Measurements from ENCODE around the gene MYOF.
"Not testable (repeated sequence)": the region's sequence is repeated elsewhere in the genome, so short reads cannot be mapped to it uniquely, and the experiment has no call there.

Gene MYOF

GRCh38 chr10:93296151-93296550 is 186.0 kb downstream of the MYOF start:
- DNase-seq (ENCODE audit: insufficient read length, low spot score): no peak
- TF ChIP-seq POLR2A (IDR thresholded peaks at IDR 0.05; ENCODE audit: low read depth, low read length): no peak
- no peak for FAIRE-seq

GRCh38 chr10:93293999-93294398 is 188.1 kb downstream of the MYOF start:
- FAIRE-seq: no peak
- TF ChIP-seq POLR2A (IDR thresholded peaks at IDR 0.05; ENCODE audit: low read depth, low read length): no peak

GRCh38 chr10:93290661-93291354 is 191.3 kb downstream of the MYOF start:
- FAIRE-seq (no peak), DNase-seq (ENCODE audit: insufficient read length, low spot score) (no peak)
- no peak for TF ChIP-seq POLR2A (IDR thresholded peaks at IDR 0.05; ENCODE audit: low read depth, low read length)

More at GRCh38 chr10:93293999-93294398, 188.1 kb downstream of the MYOF start:
- DNase-seq (ENCODE audit: insufficient read length, low spot score): peak; percentile 50

GRCh38 chr10:93288679-93289634 is 193.2 kb downstream of the MYOF start:
- TF ChIP-seq POLR2A (IDR thresholded peaks at IDR 0.05; ENCODE audit: low read depth, low read length): no peak
- peak; percentile 90 for FAIRE-seq

GRCh38 chr10:93287775-93288174 is 194.4 kb downstream of the MYOF start:
- no peak for DNase-seq (ENCODE audit: insufficient read length, low spot score)
- no peak for FAIRE-seq
- no peak for TF ChIP-seq POLR2A (IDR thresholded peaks at IDR 0.05; ENCODE audit: low read depth, low read length)

More at GRCh38 chr10:93288679-93289634, 193.2 kb downstream of the MYOF start:
- peak; percentile 93 for DNase-seq (ENCODE audit: insufficient read length, low spot score)

- not testable (repeated sequence) for FAIRE-seq; DNase-seq (ENCODE audit: insufficient read length, low spot score)
Measured at GRCh38 chr10:93284246-93284645, 197.9 kb downstream of the MYOF start.

- DNase-seq (ENCODE audit: insufficient read length, low spot score): no peak
- TF ChIP-seq POLR2A (IDR thresholded peaks at IDR 0.05; ENCODE audit: low read depth, low read length): no peak
- FAIRE-seq: no peak
Measured at GRCh38 chr10:93281367-93281720, 200.8 kb downstream of the MYOF start.

GRCh38 chr10:93280699-93281366 is 201.3 kb downstream of the MYOF start:
- TF ChIP-seq POLR2A (IDR thresholded peaks at IDR 0.05; ENCODE audit: low read depth, low read length): no peak
- DNase-seq (ENCODE audit: insufficient read length, low spot score) (no peak), FAIRE-seq (no peak)

- no peak for FAIRE-seq
- no peak for DNase-seq (ENCODE audit: insufficient read length, low spot score)
- no peak for TF ChIP-seq POLR2A (IDR thresholded peaks at IDR 0.05; ENCODE audit: low read depth, low read length)
Measured at GRCh38 chr10:93280121-93280698, 201.9 kb downstream of the MYOF start.

- no peak for TF ChIP-seq POLR2A (IDR thresholded peaks at IDR 0.05; ENCODE audit: low read depth, low read length)
- no peak for FAIRE-seq
- DNase-seq (ENCODE audit: insufficient read length, low spot score): no peak
Measured at GRCh38 chr10:93277360-93277759, 204.8 kb downstream of the MYOF start.

- no peak for TF ChIP-seq POLR2A (IDR thresholded peaks at IDR 0.05; ENCODE audit: low read depth, low read length)
- FAIRE-seq (no peak), DNase-seq (ENCODE audit: insufficient read length, low spot score) (no peak)
Measured at GRCh38 chr10:93274419-93274818, 207.7 kb downstream of the MYOF start.

GRCh38 chr10:93272884-93273675 is 209.1 kb downstream of the MYOF start:
- no peak for DNase-seq (ENCODE audit: insufficient read length, low spot score)
- TF ChIP-seq POLR2A (IDR thresholded peaks at IDR 0.05; ENCODE audit: low read depth, low read length): no peak
- no peak for FAIRE-seq

- DNase-seq (ENCODE audit: insufficient read length, low spot score): no peak
- FAIRE-seq: no peak
- TF ChIP-seq POLR2A (IDR thresholded peaks at IDR 0.05; ENCODE audit: low read depth, low read length): no peak
Measured at GRCh38 chr10:93271347-93271746, 210.8 kb downstream of the MYOF start.
